Testis (tissue), 3 donors: Measurements from ENCODE around the gene ICAM3. TPM values are rescaled to one million over a fixed set of nuclear protein-coding genes. Genes with fewer than 3 reads are reported as not detected.
"Not testable (repeated sequence)": the region's sequence is repeated elsewhere in the genome, so short reads cannot be mapped to it uniquely, and the experiment has no call there.

Experiments used
- DNase-seq: peaks from one replicate; pipeline ENCODE4 v3.0.0-alpha.2; 2019
- H3K27ac ChIP-seq, 2 donors: fragments of 200-600 bp; sonication (generic); one replicate each; pipeline ENCODE4 v1.5.1; 2019
- H3K27me3 ChIP-seq: fragments of 200-600 bp; sonication (generic); one replicate; pipeline ENCODE4 v1.5.1; 2019
- H3K36me3 ChIP-seq: fragments of 200-600 bp; sonication (generic); one replicate; pipeline ENCODE4 v1.5.1; 2017; ENCODE audit warnings: low read depth; ENCODE audit errors: missing control alignments
- H3K4me1 ChIP-seq: fragments of 200-600 bp; sonication (generic); one replicate; pipeline ENCODE4 v1.5.1; 2019
- H3K4me3 ChIP-seq, 2 donors: fragments of 200-600 bp; sonication (generic); one replicate each; pipeline ENCODE4 v1.5.1; 2017 to 2019
- H3K9me3 ChIP-seq: fragments of 200-600 bp; sonication (generic); one replicate; pipeline ENCODE4 v1.5.1; 2017
- CTCF ChIP-seq, 3 experiments: fragments of 450-650 bp in 2 of 3; fragments of 200-600 bp in 1 of 3; sonication (generic) in 1 of 3; IDR thresholded peaks; one replicate each; pipeline ENCODE4 v1.5.1; 2016 to 2019; ENCODE audit warnings: antibody characterized with exemption in 3 of 3, mild to moderate bottlenecking in 2 of 3, moderate library complexity in 1 of 3
- POLR2A ChIP-seq: fragments of 450-650 bp; IDR thresholded peaks from one replicate; pipeline ENCODE4 v1.6.1; 2017; ENCODE audit warnings: antibody characterized with exemption, mild to moderate bottlenecking, moderate library complexity
- WGBS, 2 donors: methylation state at CpG; one replicate each; pipeline ENCODE4 v1.1.5; 2018; 5-methylcytosine and 5-hydroxymethylcytosine counted together
- intact Hi-C: fragments of 100-400 bp; cut with DNase I; formaldehyde crosslinking; loops from one replicate; pipeline ENCODE4 v1.15.1; 2023; ENCODE audit warnings: low total_unique reads
- polyA plus RNA-seq: library from polyadenylated mRNA; stranded (reverse); fragments of 350-450 nt; fragmentation: Illumina TruSeq; extraction: RNeasy Lipid Tissue Mini Kit (QIAGEN cat#74804); gene quantifications from one replicate; pipeline ENCODE4 v1.2.3, GENCODE V29; 2014; ENCODE audit warnings: low read depth, low replicate concordance; ENCODE audit not compliant: insufficient read depth
- total RNA-seq, 2 donors: library from RNA; depleted of rRNA; stranded (reverse); fragments of >200 nt; gene quantifications; one replicate each; pipeline ENCODE4 v1.2.3, GENCODE V29; 2016

ICAM3 gene
- total and polyA plus RNA-seq, 3 donors from 2014 or later, result 2.4 to 6.3 (median 2.8) TPM

DNA sequence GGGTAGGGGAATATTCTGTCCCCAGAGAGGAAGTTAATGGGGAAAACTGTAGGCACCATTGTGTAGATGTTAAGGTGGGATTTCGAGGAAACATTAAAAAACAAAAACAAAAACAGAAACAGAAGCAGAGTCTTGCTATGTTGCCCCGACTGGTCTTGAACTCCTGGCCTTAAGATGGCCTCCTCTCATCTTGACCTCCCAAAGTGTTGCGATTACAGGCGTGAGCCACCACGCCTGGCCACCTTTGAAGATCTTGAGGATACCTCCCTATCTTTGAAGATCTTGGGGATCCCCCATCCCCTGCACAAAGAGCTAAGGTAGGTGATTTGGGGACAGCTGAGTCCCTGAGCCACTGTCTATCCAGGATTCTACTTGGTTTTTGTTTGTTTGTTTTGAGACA lies 553 bp upstream of the ICAM3 start:
- intact Hi-C loops, result no loop called here

DNA sequence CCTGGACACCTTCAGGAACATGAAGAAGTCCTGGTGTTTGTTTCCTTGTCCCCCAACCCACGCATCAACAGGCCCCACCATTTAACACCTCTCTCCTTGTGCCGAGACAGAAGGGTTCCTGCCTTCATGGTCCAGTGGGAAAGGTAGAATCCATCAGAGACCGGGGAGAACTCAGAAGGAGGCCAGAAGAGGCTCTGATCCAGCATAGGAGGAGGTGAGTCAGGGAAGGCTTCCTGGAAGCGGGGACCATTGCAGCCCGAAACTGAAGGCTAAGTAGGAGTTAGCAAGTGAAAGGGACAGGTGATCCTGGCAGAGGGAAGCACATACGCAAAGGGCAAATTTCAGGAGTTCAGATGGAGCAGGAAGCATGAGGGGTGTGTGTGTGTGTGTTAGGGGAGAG lies 484 bp downstream of the ICAM3 start:
- TF ChIP-seq POLR2A (no peak), CTCF (IDR thresholded peaks at IDR 0.05) (no peak)
- intact Hi-C loops, result no loop called here
- no peaks in the 10 kb centered on the region for H3K27me3 ChIP-seq
- H3K36me3 ChIP-seq, result no peaks in the 10 kb centered on the region
- H3K9me3 ChIP-seq, result no peaks in the 10 kb centered on the region
- WGBS, 2 donors, result 89% methylated on average over 6 of the region's 6 CpGs
- H3K27ac ChIP-seq, result no peak overlapping the region
- peaks cover 6% of the 10 kb centered on the region for H3K4me1 ChIP-seq
- no peak for DNase-seq
- no peak overlapping the region for H3K4me3 ChIP-seq

More for the DNA sequence above, 553 bp upstream of the ICAM3 start:
- TF ChIP-seq POLR2A, result no peak
- no peak for TF ChIP-seq CTCF (IDR thresholded peaks at IDR 0.05)
- 93 to 96% methylated on average over 5 of the region's 5 CpGs for WGBS, 2 donors
- Histone ChIP-seq H3K27ac (no peak overlapping the region), H3K27me3 (no peaks in the 10 kb centered on the region), H3K4me1 (no peaks in the 10 kb centered on the region), H3K9me3 (no peaks in the 10 kb centered on the region), H3K36me3 (no peaks in the 10 kb centered on the region), H3K4me3 (no peak overlapping the region)
- DNase-seq, result no peak

DNA sequence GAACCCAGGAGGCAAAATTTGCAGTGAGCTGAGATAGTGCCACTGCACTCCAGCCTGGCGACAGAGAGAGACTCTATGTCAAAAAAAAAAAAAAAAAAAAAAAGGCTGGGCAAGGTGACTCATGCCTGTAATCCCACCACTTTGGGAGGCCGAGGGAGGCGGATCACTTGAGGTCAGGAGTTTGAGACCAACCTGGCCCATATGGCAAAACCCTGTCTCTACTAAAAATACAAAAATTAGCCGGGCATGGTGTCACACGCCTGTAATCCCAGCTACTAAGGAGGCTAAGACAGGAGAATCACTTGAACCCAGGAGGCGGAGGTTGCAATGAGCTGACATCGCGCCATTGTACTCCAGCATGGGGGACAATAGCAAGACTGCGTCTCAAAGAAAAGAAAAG lies 2.7 kb downstream of the ICAM3 start:
- intact Hi-C loops, H3K27me3 ChIP-seq, H3K36me3 ChIP-seq, H3K4me3 ChIP-seq, DNase-seq, H3K27ac ChIP-seq, H3K9me3 ChIP-seq: not testable (repeated sequence)
- H3K4me1 ChIP-seq, result peaks cover 19% of the 10 kb centered on the region
- WGBS, 2 donors, result 91 to 92% methylated on average over 9 of the region's 9 CpGs

GRCh38 chr19:10335352-10335985 lies 4.0 kb downstream of the ICAM3 start:
- no peaks in the 10 kb centered on the region for H3K9me3 ChIP-seq
- 52 to 56% methylated on average over 9 to 26 of the region's 26 CpGs for WGBS, 2 donors
- H3K4me3 ChIP-seq, result peak overlapping the region in 1 of 2 donors; percentile 86
- no peak for DNase-seq
- intact Hi-C loops, result no loop called here
- peaks cover 20% of the 10 kb centered on the region for H3K4me1 ChIP-seq
- no peaks in the 10 kb centered on the region for H3K27me3 ChIP-seq
- H3K36me3 ChIP-seq, result no peaks in the 10 kb centered on the region
- no peak for TF ChIP-seq POLR2A
- TF ChIP-seq CTCF (IDR thresholded peaks at IDR 0.05), result no peak
- no peak overlapping the region for H3K27ac ChIP-seq

GRCh38 chr19:10334588-10335351 lies 4.7 kb downstream of the ICAM3 start:
- peak overlapping the region; percentile 80 to 86 for H3K4me3 ChIP-seq
- H3K27ac ChIP-seq, result no peak overlapping the region
- no peak for TF ChIP-seq CTCF (IDR thresholded peaks at IDR 0.05)
- TF ChIP-seq POLR2A, result no peak
- H3K4me1 ChIP-seq, result peaks cover 20% of the 10 kb centered on the region
- 7 to 11% methylated on average over 18 to 59 of the region's 59 CpGs for WGBS, 2 donors
- intact Hi-C loops, result no loop called here
- DNase-seq, result peak; percentile 96
- H3K9me3 ChIP-seq, result no peaks in the 10 kb centered on the region
- H3K27me3 ChIP-seq, result no peaks in the 10 kb centered on the region
- no peaks in the 10 kb centered on the region for H3K36me3 ChIP-seq
